NCI-H146 treated with DMSO at 0.1 percent for 48 hours (cell line): Measurements from ENCODE around the gene JAML.
"Not testable (repeated sequence)": the region's sequence is repeated elsewhere in the genome, so short reads cannot be mapped to it uniquely, and the experiment has no call there.

Experiments used
- DNase-seq: peaks from one replicate; lab custom pipeline; 2025; ENCODE audit not compliant: unreplicated experiment; lab: John Stamatoyannopoulos, UW

The JAML gene

DNA sequence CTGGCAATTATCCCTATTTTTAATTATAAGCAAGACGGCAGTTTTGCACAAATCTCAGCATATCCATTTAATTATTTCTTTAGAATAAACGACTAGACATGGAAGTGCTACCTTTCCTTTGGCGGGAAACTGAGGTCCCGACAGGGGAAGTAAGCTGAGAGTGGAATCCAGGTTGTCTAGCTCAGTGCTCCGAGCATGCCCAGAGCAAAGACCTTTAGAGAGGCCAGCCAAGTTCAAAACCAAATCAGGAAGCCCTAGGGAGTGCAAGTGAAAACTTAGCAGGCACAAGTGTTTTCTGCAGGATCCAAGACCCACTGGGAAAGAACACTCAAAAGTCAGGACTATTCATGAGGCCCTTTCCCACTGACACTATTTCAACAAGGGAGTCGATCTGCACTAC lies 25.7 kb downstream of the JAML start:
- DNase-seq: no peak

- peak; percentile 20 for DNase-seq
These were observed 26.4 kb downstream of the JAML start for GRCh38 chr11:118198370-118198769.

DNA sequence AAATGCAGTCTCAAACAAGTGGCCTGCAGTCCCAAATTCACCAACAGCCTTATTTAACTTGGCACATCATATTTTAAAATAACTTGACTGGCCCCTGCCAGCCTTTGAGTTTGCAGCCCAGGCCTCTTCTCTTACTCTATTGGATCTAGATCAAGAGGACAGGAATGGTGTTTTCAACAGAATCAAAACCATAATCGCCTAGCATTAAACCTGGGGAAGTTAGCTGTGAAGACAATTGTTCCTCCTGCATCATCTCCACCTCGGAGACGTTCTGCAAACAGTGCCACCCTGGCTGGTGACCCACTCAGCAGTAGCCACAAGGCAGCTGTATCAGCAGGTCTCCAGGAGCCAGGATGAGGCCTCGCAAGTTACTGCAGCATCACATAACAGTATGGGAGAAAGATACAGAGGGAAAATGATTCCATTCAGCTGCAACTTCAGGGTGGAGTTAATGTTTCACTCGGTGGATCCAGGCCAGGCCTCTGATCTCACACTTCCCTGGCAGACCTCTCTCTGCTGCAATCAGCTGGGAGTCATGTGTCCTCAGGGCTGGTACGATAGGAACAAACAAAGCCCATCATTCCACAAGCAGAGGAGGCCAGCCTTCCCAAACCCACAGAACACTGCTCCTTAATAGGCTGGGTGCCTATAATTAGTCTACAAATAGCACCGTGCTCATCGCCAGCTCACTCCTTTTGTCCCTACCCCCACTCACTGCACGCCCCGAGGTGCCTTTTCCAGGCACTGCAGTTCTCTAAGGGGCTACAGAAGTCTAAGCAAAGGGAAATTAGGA lies 29.8 kb downstream of the JAML start:
- DNase-seq: peak; percentile 33

GRCh38 chr11:118193910-118194566 lies 30.8 kb downstream of the JAML start:
- no peak for DNase-seq

DNA sequence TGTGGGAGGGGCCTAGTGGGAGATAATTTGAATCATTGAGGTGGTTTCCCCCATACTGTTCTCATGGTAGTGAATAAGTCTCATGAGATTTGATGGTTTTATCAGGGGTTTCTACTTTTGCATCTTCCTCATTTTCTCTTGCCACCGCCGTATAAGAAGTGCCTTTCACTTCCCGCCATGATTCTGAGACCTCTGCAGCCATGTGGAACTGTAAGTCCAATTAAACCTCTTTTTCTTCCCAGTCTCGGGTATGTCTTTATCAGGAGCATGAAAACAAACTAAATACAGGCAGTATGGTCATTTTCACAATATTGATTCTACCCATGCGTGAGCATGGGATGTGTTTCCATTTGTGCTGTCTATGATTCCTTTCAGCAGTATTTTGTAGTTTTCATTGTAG lies 32.0 kb downstream of the JAML start:
- DNase-seq: not testable (repeated sequence)

- not testable (repeated sequence) for DNase-seq
These were observed 33.8 kb downstream of the JAML start for GRCh38 chr11:118190942-118191506.

GRCh38 chr11:118186346-118187107 lies 38.3 kb downstream of the JAML start:
- no peak for DNase-seq

GRCh38 chr11:118184784-118185579 lies 39.8 kb downstream of the JAML start:
- DNase-seq: no peak

DNA sequence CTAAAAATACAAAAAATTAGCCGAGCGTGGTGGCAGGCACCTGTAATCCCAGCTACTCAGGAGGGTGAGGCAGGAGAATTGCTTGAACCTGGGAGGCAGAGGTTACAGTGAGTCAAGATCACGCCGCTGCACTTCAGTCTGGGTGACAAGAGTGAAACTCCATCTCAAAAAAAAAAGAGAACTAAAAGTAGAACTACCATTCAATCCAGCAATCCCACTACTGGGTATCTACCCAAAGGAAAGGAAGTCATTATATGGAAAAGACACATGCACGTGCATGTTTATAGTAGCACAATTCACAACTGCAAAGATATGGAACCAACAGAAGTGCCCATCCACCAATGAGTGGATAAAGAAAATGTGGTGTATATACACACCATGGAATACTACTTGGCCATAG lies 41.1 kb downstream of the JAML start:
- not testable (repeated sequence) for DNase-seq

GRCh38 chr11:118180300-118180703 lies 44.5 kb downstream of the JAML start:
- no peak for DNase-seq

- DNase-seq: no peak
These were observed 48.1 kb downstream of the JAML start for GRCh38 chr11:118176778-118177134.

DNA sequence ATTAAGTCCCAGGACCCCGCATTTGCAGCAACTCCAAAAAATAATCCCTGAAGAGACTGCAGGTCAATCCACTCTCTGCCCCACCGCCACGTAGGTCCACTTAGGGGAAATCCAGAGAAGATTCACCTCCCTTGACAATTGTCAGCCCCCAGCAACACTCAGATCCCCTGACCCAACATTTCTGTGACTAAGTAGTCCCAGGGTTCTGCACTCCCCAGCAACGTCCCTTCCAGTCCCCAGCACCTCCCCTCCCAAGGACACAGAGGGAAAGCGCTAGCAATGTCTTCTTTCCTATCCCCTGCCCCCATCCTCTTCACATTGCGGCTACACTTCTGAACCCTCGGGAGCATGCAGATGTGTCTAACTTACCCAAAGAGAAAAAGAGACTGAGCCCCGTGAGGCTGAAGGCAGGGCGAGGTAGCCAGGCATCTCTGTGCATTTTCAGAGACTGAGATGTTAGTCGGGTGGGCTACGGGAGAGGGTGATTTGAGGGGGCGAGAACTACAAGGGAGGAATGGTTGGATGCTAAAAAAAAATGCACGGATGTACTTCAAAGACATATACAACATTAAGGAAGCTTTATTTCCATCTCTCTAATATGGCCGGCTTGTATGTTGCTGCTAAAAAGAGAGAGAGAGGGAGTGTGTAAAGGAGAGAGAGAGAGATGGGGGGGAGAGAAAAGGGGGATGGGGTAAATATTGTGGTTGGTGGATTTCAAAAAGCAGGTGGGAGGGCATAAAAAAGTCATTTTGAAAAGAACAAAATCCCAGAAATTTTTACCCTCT lies 48.6 kb downstream of the JAML start, which contains the start of gene SCN2B:
TSS of gene SCN2B (minus strand) at position 647 of the 785 bp plus-strand sequence. CDS start at position 439, 208 bp downstream.
- no peak for DNase-seq

GRCh38 chr11:118175031-118175992 lies 49.5 kb downstream of the JAML start:
- DNase-seq: no peak

GRCh38 chr11:118174006-118174567 lies 50.7 kb downstream of the JAML start:
- DNase-seq: no peak

DNA sequence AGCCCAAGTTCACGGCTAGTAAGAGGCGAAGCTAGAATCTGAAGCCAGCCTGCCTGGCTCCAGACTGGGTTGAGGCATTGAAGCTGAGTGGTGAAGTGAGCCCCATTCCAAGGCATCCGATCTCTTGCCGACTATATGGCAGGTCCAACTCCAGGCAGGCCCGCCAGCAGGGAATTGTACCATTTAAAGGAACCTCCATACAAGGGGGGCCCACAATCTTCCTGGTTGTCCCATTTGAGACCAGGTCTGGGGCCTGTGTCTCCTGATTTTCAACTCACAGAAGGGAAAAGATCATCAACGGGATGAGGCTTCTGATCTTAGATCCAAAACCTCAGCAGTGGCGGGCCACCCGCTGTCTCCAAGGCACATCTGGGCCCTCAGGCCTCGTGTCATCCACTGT lies 52.5 kb downstream of the JAML start:
- DNase-seq: no peak

DNA sequence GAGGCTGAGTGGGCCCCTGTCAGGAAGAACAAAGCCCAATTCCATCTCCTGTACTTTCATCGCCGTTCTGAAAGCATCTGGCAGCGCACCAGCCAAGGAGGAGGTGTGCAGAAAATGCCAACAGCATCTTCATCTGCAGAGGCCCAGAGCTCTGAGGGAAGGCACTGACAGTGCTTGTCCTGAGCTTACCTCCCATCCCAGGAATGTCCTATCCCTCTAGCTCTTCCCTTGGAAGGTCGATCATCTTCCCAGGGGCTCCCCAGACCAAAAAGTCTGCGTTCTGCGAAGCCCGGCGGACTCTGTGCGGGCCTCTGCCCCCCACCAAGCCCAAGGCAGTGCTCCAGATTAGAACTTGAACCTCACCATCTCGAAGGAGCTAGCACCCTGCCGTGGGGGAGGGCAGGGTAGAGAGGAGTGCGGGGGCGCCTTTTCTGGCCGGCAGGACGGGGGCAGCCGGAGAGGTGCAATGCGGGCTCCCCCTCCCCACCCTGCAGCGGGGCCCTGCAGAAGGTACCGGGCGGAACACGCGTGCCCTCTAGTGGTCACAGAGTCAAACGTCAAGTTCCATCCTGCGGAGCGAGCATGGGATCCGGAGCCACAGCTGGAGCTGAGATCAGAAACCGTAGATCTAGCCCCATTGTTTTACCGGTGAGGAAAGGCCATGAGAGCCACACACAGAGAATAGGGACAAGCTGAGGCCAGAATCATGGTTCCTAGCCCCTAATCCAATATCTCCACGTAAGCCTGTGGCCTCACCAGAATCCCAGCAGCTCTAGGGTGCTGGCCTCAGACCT lies 53.3 kb downstream of the JAML start:
- DNase-seq: peak; percentile 48

DNA sequence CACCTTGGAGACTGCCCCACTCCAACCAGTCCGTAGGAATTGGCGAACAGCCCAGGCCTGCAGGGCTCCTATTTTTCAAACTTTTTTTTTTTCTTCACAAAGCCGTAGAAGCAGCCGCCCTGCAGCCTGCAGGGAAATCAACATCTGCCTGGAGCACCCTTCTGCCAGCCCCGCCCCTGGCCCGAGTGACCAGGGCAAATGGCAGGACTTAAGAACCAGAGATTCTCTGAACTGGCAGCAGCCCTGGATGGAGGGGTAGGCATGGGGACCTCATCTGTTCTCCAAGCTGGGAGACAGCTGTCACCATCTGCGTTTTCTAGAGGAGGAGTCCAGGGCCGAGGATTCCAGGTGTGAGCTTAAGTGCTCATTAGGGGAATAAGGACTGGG lies 53.9 kb downstream of the JAML start:
- no peak for DNase-seq

- no peak for DNase-seq
These were observed 54.6 kb downstream of the JAML start for GRCh38 chr11:118170231-118170630.
